HG03095 (cell line): ENCODE measurements around the gene NRM.
"Not testable (repeated sequence)": the region's sequence is repeated elsewhere in the genome, so short reads cannot be mapped to it uniquely, and the experiment has no call there.

Experiments used
- ATAC-seq: cut with Tn5 transposase; IDR thresholded peaks from one replicate; pipeline ENCODE4 v1.9.1; 2021; ENCODE audit warnings: moderate library complexity; ENCODE audit not compliant: unreplicated experiment

The NRM gene, protein sequence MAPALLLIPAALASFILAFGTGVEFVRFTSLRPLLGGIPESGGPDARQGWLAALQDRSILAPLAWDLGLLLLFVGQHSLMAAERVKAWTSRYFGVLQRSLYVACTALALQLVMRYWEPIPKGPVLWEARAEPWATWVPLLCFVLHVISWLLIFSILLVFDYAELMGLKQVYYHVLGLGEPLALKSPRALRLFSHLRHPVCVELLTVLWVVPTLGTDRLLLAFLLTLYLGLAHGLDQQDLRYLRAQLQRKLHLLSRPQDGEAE

DNA sequence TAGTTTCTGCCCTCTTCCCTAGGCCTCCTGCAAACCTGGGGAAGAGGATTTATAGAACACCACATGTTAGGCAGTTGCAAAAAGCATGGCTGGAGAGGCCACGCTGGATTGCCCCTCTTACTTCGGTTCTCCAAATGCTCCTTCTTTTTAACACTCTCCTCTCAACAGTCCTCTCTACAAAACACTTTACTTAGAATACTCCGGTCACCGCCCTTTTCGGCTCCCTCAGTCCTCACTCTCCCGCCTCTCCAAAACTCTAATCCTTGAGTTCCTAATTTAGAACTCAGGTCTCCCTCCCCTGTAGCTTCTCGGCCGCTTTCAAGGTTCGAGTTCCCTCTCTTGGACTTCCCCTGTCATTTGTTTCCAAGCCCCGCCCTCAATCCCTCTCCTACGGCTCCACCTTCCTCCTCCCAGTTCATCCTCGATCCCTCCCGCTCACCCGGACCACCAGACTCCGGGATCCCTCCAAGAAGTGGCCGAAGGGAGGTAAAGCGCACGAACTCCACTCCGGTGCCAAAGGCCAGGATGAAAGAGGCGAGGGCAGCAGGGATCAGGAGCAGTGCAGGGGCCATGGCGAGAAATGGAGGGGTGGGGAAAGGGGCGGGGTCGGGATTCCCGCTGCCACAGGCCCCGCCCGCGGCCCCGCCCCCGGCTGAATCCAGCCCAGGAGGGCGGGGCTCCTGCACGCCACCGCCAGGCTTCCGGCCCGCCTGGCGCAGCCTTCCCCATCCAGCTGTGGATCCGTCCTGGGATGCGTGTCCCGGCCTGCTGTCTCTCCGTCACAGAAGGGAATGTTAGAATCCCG is at the start of gene NRM:
NRM (minus strand) TSS at position 582 of the 805 bp plus-strand sequence; CDS start at position 572, 10 bp downstream.
- peak; percentile 31 for ATAC-seq

DNA sequence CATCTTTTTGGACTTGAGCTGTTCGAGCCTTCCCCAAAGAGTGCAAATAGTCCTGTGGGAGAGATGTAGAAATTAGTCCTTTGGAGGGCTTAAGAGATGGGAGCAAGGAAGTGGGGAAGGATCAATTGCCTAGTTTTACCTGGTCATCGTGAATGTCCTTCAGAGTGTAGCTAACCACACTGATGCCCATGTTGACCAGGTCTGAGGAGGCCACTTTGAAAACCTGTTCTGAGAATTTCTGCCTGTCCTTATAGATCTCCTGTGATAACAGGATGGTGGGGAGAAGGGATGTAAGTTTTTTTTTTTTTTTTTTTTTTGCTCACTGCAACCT is 49.7 kb upstream of the NRM start:
- ATAC-seq = no peak

DNA sequence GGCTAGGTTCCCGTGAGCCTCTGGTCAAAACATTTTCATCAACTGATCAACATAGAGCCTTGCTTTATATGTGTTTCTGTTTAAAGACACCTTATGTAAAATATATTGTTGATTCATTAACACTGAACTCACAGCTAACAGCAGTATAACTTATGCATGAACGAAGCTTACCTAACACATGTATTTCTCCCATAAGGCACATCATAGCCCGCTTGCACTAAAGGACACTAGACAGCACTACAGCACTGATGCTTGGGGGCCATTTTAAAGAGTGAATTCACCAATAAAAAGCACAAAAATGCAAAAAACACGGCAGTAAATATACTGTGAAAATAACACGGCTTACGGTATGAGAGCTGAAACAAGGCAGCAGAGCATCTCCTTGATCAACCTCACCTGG is 47.7 kb upstream of the NRM start:
- ATAC-seq = no peak

DNA sequence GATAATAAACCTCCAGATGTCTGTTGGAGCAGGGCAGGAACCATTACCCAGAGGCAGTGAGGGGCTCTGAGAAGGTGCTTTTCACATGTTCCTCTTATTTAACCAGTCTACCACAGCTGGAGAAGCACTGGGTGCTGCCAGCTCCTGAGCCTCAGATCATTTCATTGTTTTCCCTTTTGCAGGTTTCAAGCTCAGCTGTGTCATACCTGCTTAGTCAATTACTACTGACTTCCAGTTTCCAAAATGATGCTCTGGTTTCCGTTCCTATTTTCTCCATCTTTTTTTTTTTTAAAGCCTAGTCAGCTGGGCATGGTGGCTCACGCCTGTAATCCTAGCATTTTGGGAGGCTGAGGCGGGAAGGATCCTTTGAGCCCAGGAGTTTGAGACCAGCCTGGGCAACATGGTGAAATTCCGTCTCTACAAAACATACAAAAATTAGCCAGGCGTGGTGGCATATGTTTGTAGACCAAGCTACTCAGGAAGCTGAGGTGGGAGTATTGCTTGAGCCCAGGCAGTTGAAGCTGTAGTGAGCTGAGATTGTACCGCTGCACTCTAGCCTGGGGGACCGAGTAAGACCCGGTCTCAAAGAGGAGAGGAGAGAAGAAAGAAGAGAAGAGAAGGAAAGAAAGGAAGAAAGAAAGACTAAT is 45.0 kb upstream of the NRM start:
- no peak for ATAC-seq

DNA sequence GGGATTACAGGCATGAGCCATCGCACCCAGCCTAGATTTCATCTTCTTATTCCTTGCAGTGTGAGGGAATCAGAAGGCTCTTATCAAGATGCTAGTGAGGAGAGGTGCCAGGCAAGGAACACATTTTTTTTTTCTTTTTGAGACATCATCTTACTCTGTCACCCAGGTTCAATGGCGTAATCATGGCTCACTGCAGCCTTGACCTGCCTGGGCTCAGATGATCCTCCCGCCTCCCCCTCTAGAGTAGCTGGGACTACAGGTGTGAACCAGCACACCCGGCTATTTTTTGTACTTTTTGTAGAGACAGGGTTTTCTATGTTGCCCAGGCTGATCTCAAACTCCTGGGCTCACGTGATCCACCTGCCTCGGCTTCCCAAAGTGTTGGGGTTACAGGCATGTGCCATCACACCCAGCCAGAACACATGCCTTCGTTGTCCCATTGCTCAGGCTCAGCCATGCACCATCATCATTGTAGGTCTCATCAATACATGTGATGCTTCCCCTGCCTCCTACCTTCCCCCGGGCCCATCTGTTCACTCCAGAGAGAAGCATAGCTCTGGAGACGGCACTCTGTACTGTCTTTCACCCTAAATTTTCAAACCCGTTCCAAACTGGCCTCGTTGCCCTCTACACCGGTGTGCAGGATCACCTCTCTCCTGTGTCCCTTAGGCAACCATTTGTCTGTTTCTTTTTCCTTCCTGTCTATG is 41.6 kb upstream of the NRM start:
- ATAC-seq = no peak

DNA sequence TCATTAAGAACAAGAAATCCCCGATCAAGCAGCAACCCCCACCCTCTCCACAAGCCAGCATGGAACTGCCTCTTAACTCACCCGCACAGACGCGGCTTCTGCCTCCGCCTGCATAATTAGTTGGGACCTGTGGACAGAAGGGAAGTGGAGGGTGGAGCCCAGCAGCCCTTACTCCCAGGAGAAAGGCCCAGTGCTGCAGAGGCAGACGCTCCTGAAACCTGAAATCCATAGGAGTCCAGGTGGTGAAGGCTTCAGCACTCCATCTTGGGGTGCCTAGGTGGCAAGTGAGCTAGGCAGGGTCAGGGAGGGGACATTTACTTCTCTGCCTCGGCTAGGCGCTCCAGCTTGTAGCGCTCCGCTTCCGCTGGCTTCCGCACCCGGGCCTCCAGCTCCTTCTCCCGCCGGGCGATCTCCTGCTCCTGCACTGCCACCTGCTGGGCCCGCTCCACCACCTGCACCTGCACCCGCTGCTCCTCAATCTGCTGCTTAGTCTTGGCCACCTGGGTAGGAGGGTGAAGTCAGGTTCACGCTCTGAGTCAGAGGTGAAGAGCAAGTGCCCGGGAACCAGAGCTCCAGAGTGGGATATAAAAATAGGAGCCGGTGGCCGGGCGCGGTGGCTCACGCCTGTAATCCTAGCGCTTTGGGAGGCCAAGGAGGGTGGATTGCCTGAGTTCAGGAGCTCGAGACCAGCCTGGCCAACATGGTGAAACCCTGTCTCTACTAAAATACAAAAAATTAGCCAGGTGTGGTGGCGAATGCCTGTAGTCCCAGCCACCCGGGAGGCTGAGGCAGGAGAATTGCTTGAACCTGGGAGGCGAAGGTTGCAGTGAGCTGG is 40.0 kb upstream of the NRM start:
- ATAC-seq = no peak

DNA sequence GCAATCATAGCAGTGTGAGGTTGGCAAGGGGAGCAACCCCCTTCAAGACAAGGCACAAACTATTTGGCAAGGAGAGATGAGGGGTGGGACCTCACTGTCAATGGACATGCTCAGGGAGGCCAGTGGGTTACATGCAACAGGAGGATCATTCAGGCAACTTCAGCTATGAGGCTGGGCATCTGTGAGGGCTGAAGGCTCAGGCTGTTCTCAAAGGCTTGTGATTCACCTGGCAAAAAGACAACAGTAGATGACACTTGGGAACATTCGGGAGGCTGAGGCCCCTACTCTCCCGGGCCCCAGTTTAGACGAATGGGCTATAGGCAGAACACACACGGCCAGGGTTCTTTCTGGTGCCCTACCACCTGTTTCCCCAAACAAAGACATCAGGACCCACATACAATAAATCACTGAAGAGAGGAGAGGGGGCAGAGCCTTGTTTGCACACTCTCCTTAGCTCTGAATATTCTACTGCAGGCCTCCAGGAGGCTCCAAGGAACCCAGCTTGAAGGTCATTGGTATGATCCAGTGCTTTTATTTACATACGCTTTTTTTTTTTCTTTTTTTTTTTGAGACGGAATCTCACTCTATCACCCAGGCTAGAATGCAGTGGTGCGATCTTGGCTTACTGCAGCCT is 37.3 kb upstream of the NRM start:
- ATAC-seq = no peak

DNA sequence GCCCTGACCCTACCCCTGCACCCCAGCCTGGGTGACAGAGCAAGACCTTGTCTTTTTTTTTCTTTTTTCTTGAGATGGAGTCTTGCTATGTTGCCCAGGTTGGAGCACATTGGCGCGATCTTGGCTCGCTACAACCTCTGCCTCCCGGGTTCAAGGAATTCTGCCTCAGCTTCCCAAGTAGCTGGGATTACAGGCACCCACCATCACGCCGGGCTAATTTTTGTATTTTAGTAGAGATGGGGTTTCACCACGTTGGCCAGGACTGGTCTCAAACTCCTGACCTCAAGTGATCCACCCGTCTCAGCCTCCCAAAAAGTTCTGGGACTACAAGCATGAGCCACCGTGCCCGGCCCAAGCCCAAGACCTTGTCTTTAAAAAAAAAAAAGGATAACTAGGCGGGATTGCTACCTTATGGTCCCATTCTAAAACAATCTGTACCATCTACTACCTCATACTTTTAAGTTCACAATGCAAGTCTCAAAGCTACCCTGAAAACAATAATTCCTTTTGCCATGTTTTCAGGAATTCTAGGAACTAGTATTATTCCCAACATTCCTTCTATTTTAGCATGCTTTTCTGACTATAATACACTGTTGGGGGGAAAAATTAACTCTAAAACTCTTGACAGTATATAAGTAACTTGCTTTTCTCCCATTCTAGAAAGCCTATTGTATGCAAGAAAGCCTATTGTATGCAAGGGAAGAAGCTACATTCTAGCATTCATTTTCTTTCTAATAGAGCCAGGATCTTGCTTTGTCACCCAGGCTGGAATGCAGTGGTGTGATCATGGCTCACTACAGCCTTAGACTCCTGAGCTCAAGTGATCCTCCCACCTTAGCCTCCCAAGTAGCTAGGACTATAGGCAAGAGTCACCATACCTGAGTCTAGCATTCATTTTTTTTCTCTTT is 36.0 kb upstream of the NRM start:
- ATAC-seq = no peak

DNA sequence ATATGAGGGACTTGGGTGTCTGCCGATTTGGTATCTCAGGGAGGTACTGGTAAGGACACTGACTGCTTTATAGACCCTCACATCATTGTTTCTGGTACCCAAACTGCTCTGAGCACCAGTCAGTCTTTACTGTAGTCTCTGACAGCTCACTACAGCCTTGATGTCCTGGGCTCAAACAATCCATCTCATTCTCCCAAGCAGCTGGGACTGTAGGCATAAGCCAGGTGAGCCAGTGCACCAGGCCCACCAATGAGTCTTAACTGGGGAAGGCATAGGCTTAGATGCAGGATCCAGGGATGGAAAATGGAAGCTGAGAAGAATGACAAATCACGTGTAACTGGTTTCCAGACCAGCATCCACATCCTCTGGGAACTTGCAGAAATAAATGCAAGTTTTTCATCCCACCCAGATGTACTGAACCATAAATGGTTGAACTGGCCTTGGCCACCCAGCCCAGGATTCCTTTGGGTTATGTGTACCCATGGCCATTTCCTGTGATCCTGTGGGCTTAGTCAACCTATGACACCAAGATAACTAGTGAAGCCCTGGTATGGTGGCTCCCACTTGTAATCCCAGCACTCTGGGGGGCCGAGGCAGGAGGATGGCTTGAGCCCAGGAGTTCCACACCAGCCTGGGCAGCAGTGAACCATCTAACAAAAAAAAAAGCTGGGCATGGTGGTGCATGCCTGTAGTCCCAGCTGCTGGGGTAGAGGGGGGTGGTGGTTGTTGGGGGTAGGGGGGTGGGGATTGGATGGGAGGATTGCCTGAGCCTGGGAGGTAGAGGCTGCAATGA is 35.1 kb upstream of the NRM start:
- no peak for ATAC-seq

DNA sequence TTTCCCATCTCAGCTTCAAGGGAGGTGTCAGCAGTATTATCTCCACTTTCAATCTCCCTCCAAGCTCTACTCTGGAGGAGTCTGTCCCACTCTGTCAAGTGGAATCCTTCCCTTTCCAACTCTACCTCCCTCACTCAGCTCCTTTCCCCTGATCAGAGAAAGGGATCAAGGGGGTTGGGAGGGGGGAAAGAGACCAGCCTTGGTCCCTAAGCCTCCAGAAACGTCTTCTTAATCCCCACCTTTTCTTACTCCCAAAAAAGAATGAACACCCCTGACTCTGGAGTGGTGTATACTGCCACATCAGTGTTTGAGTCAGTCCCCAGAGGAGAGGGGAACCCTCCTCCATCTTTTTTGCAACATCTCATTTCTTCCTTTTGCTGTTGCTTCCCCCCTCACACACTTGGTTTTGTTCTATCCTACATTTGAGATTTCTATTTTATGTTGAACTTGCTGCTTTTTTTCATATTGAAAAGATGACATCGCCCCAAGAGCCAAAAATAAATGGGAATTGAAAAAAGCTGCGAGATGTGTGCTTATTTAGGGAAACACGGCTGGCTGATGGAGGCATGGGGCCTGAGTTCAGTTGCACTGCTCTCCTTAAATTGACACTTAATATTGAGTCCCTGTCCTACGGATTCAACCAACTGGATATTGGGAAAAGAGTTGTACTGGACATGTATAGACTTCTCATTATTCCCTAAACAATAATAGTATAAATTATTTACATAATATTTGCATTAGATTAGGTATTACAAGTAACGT is 34.3 kb upstream of the NRM start:
- no peak for ATAC-seq

DNA sequence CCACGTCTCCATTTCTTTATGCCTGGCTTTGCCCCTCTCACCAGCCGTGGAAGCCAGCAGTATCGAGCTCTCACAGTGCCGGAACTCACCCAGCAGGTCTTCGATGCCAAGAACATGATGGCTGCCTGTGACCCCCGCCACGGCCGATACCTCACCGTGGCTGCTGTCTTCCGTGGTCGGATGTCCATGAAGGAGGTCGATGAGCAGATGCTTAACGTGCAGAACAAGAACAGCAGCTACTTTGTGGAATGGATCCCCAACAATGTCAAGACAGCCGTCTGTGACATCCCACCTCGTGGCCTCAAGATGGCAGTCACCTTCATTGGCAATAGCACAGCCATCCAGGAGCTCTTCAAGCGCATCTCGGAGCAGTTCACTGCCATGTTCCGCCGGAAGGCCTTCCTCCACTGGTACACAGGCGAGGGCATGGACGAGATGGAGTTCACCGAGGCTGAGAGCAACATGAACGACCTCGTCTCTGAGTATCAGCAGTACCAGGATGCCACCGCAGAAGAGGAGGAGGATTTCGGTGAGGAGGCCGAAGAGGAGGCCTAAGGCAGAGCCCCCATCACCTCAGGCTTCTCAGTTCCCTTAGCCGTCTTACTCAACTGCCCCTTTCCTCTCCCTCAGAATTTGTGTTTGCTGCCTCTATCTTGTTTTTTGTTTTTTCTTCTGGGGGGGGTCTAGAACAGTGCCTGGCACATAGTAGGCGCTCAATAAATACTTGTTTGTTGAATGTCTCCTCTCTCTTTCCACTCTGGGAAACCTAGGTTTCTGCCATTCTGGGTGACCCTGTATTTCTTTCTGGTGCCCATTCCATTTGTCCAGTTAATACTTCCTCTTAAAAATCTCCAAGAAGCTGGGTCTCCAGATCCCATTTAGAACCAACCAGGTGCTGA is 33.3 kb upstream of the NRM start:
- ATAC-seq = not testable (repeated sequence)

DNA sequence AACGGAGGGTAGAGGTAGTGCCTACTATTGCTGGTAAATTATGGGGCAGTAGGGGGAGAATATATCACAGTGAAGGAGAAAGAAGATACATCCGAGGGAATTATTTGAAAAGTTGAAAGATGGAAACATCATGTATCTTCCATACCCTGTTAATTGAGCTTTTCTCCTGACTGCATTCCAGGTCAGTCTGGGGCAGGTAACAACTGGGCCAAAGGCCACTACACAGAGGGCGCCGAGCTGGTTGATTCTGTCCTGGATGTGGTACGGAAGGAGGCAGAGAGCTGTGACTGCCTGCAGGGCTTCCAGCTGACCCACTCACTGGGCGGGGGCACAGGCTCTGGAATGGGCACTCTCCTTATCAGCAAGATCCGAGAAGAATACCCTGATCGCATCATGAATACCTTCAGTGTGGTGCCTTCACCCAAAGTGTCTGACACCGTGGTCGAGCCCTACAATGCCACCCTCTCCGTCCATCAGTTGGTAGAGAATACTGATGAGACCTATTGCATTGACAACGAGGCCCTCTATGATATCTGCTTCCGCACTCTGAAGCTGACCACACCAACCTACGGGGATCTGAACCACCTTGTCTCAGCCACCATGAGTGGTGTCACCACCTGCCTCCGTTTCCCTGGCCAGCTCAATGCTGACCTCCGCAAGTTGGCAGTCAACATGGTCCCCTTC is 32.5 kb upstream of the NRM start:
- not testable (repeated sequence) for ATAC-seq

DNA sequence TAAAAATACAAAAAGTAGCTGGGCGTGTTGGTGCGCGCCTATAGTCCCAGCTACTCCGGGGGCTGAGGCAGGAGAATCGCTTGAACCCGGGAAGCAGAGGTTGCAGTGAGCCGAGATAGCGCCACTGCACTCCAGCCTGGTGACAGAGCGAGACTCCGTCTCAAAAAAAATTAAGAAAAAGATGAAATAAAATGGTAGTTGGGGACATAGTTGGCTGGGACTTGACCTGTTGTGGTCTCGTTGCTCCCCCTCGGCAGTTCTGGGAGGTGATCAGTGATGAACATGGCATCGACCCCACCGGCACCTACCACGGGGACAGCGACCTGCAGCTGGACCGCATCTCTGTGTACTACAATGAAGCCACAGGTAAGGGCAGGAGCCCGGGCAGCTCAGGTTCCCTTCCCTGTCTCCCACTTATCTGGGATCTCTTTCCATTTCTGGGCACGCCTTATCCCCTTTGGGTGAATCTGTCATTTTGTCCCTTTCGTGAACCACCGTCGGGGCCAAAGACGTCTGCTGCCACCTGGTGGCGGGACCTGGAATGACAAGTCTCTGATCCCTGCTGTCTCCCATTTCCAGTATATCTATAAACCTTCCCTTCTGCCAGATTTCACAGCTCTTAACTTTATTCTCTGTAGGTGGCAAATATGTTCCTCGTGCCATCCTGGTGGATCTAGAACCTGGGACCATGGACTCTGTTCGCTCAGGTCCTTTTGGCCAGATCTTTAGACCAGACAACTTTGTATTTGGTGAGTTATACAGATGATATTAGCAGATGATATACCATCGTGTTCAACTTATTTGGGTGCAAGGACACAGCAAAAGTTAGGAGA is 31.7 kb upstream of the NRM start:
- ATAC-seq = no peak

DNA sequence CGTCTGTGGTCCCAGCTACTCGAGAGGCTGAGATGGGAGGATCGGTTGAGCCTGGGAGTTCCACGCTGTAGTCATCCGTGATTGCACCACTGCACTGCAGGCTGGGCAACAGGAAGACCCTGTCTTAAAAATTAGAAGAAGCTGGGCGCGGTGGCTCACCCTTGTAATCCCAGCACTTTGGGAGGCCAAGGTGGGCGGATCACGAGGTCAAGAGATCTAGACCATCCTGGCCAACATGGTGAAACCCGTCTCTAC is 31.2 kb upstream of the NRM start:
- ATAC-seq = not testable (repeated sequence)
